ENCODE data around the gene C1orf198. TPM values are rescaled to one million over a fixed set of nuclear protein-coding genes. Genes with fewer than 3 reads are reported as not detected.

C1orf198 gene
- total and polyA plus RNA-seq, 2 of the 4 experiments (the other 2 are of a cell fraction), result 67.4 to 76.2 TPM

GRCh38 chr1:230804396-230804795 is 63.9 kb downstream of the C1orf198 start:
- no peaks in the 10 kb centered on the region for H4K20me1 ChIP-seq (ENCODE audit: insufficient read depth, low read length)
- H3K27ac ChIP-seq (ENCODE audit: insufficient read depth, low read length), result no peak overlapping the region
- no peaks in the 10 kb centered on the region for H3K27me3 ChIP-seq (ENCODE audit: control insufficient read depth, insufficient read depth, low read length)
- CTCF ChIA-PET, result interaction anchor here (0.5 kb wide), 1 partner anchor 17 kb away, joined by 3 read pairs; no protein-coding TSS in a partner anchor
- no peaks in the 10 kb centered on the region; the same call in 1 of the 2 replicates for H3K9me1 ChIP-seq (ENCODE audit: insufficient read depth, low read length)
- no peak overlapping the region for H3K9ac ChIP-seq (ENCODE audit: low read depth, low read length)
- no peak for ATAC-seq (ENCODE audit: low read depth)
- no peak for TF ChIP-seq SMC3 (IDR thresholded peaks at IDR 0.05; ENCODE audit: low read depth, low read length)
- no peak for TF ChIP-seq BHLHE40 (IDR thresholded peaks at IDR 0.05; ENCODE audit: low read depth, low read length)
- no peak for TF ChIP-seq MAFK (IDR thresholded peaks at IDR 0.05; ENCODE audit: low read depth, low read length)
- no peak for TF ChIP-seq MXI1 (IDR thresholded peaks at IDR 0.05; ENCODE audit: borderline replicate concordance, low read depth, low read length)
- no peak for TF ChIP-seq RAD21 (IDR thresholded peaks at IDR 0.05; ENCODE audit: low read length)
- no peak for TF ChIP-seq USF2 (IDR thresholded peaks at IDR 0.05; ENCODE audit: low read depth, low read length)
- no peak for TF ChIP-seq CEBPB (IDR thresholded peaks at IDR 0.05; ENCODE audit: low read depth, low read length)
- TF ChIP-seq NFE2L2 (IDR thresholded peaks at IDR 0.05; ENCODE audit: low read depth, low read length), result no peak
- TF ChIP-seq, protein P1, sequence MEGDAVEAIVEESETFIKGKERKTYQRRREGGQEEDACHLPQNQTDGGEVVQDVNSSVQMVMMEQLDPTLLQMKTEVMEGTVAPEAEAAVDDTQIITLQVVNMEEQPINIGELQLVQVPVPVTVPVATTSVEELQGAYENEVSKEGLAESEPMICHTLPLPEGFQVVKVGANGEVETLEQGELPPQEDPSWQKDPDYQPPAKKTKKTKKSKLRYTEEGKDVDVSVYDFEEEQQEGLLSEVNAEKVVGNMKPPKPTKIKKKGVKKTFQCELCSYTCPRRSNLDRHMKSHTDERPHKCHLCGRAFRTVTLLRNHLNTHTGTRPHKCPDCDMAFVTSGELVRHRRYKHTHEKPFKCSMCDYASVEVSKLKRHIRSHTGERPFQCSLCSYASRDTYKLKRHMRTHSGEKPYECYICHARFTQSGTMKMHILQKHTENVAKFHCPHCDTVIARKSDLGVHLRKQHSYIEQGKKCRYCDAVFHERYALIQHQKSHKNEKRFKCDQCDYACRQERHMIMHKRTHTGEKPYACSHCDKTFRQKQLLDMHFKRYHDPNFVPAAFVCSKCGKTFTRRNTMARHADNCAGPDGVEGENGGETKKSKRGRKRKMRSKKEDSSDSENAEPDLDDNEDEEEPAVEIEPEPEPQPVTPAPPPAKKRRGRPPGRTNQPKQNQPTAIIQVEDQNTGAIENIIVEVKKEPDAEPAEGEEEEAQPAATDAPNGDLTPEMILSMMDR (conservative IDR thresholded peaks at IDR 0.05; ENCODE audit: low read depth, low read length), result no peak
- H3K9me3 ChIP-seq (ENCODE audit: control insufficient read depth, insufficient read depth, low read length), result no peaks in the 10 kb centered on the region
- no peaks in the 10 kb centered on the region for H3K4me1 ChIP-seq (ENCODE audit: control insufficient read depth, insufficient read depth, low read length)
- dilution Hi-C loops (cut with HindIII; ENCODE audit: low sequenced_read_pairs, unreplicated experiment), result no loop called here
- H2BK20ac ChIP-seq (ENCODE audit: low read depth, low read length), result no peak overlapping the region
- H3K4ac ChIP-seq (ENCODE audit: low read depth, low read length), result no peak overlapping the region
- in situ Hi-C loops (cut with MboI; ENCODE audit: low sequenced_read_pairs), result loop anchor here (5.0 kb wide), 1 partner anchor 103 kb away; no protein-coding TSS in a partner anchor
- no peaks in the 10 kb centered on the region for H3K36me3 ChIP-seq (ENCODE audit: control insufficient read depth, insufficient read depth, low read length)
- no peak overlapping the region for H4K91ac ChIP-seq (ENCODE audit: insufficient read depth, low read depth, low read length)
- intact Hi-C loops (cut with micrococcal nuclease), result no loop called here
- H2AFZ ChIP-seq (replicated peaks; ENCODE audit: low read length, poor library complexity), result no peak overlapping the region
- H2AK5ac ChIP-seq (ENCODE audit: low read depth, low read length), result no peak overlapping the region
- H3K79me1 ChIP-seq (ENCODE audit: low read depth in 1 of 2, low read length in 2 of 2), result no peaks in the 10 kb centered on the region
- H2AK9ac ChIP-seq (replicated peaks; ENCODE audit: low read depth, low read length, poor library complexity), result no peak overlapping the region
- H4K8ac ChIP-seq (ENCODE audit: low read depth in 2 of 2, low read length in 2 of 2), result no peak overlapping the region
- H3K56ac ChIP-seq (ENCODE audit: extremely low read depth, insufficient read depth, low read length), result no peak overlapping the region
- no peak overlapping the region for H4K5ac ChIP-seq (ENCODE audit: low read depth, low read length)
- no peak overlapping the region for H2BK15ac ChIP-seq (ENCODE audit: low read depth, low read length)
- no peak overlapping the region for H2BK5ac ChIP-seq (ENCODE audit: low read depth, low read length, poor library complexity, severe bottlenecking)
- no CpG with 5 or more reads among the region's 2 CpGs for WGBS, 2 experiments (ENCODE audit: extremely low coverage in 2 of 2, insufficient read length in 1 of 2)
- no peak overlapping the region for H3K14ac ChIP-seq (replicated peaks; ENCODE audit: low read depth, low read length)
- H3K4me3 ChIP-seq (ENCODE audit: insufficient read depth, low read depth, low read length), result no peak overlapping the region
- no peak for DNase-seq
- no TSS peak for BruUV-seq (replicated peaks)
- no peak overlapping the region for H2BK120ac ChIP-seq (ENCODE audit: low read depth, low read length)
- no peak overlapping the region for H3K4me2 ChIP-seq (ENCODE audit: low read depth, low read length)
- no peak overlapping the region for H3K18ac ChIP-seq (ENCODE audit: low read depth, low read length)
- no peak overlapping the region for H3K23ac ChIP-seq (ENCODE audit: low read depth, low read length)
- POLR2A ChIA-PET (ENCODE audit: unreplicated experiment), result no interaction called here

All from IMR-90 (cell line).